Neural cell (in vitro differentiated cells): ENCODE measurements around the gene SAMD8. TPM values are rescaled to one million over a fixed set of nuclear protein-coding genes. Genes with fewer than 3 reads are reported as not detected.

Source experiments
- H2AFZ ChIP-seq: fragments of 200-600, 300-800 bp; sonication (generic), shearing (Covaris generic); 2 replicates; pipeline ENCODE4 v1.6.0; 2014; ENCODE audit warnings: low read depth, mild to moderate bottlenecking, antibody characterized with exemption, low read length, moderate library complexity
- H3F3A ChIP-seq: fragments of 200-600 bp; shearing (Covaris generic); 2 replicates; pipeline ENCODE4 v1.6.1; 2016; ENCODE audit warnings: mild to moderate bottlenecking, moderate library complexity, mixed read lengths, antibody characterized with exemption, low read length; ENCODE audit not compliant: insufficient read depth, poor library complexity, severe bottlenecking
- H3K27ac ChIP-seq: fragments of 200-600, 300-800 bp; sonication (generic), shearing (Covaris generic); 2 replicates; pipeline ENCODE4 v1.5.1; 2014; ENCODE audit warnings: mild to moderate bottlenecking, low read length, moderate library complexity
- H3K27me3 ChIP-seq: fragments of 300-800, 200-600 bp; sonication (generic), shearing (Covaris generic); 2 replicates; pipeline ENCODE4 v1.6.0; 2014; ENCODE audit warnings: mild to moderate bottlenecking, low read depth, low read length, moderate library complexity; ENCODE audit not compliant: insufficient read depth
- H3K36me3 ChIP-seq: fragments of 300-800, 200-600 bp; sonication (generic), shearing (Covaris generic); 2 replicates; pipeline ENCODE4 v1.5.1; 2014; ENCODE audit warnings: mild to moderate bottlenecking, antibody characterized with exemption, low read length, moderate library complexity; ENCODE audit not compliant: insufficient read depth
- H3K4me2 ChIP-seq: fragments of 300-800, 200-600 bp; sonication (generic), shearing (Covaris generic); 2 replicates; pipeline ENCODE4 v1.6.0; 2014; ENCODE audit warnings: mild to moderate bottlenecking, low read length
- H3K4me3 ChIP-seq: fragments of 300-800, 200-600 bp; sonication (generic), shearing (Covaris generic); 2 replicates; pipeline ENCODE4 v1.5.1; 2014; ENCODE audit warnings: mild to moderate bottlenecking, low read length, moderate library complexity
- H3K79me2 ChIP-seq: fragments of 200-600 bp; shearing (Covaris generic); replicated peaks from 2 replicates; pipeline ENCODE4 v1.6.0; 2014; ENCODE audit warnings: mild to moderate bottlenecking, low read length, moderate library complexity; ENCODE audit not compliant: insufficient read depth
- H3K9ac ChIP-seq: fragments of 300-800, 200-600 bp; sonication (generic), shearing (Covaris generic); 2 replicates; pipeline ENCODE4 v1.6.1; 2016; ENCODE audit warnings: mild to moderate bottlenecking, low read length, mixed read lengths
- H3K9me2 ChIP-seq: fragments of 200-600 bp; shearing (Covaris generic); 2 replicates; pipeline ENCODE4 v1.6.1; 2016; ENCODE audit warnings: mild to moderate bottlenecking, low read length, mixed read lengths; ENCODE audit not compliant: insufficient read depth
- H3K9me3 ChIP-seq: fragments of 200-600, 300-800 bp; sonication (generic), shearing (Covaris generic); 2 replicates; pipeline ENCODE4 v1.6.1; 2016; ENCODE audit warnings: mild to moderate bottlenecking, mixed run types, low read length, moderate library complexity, mixed read lengths
- H4K20me1 ChIP-seq: fragments of 200-600 bp; shearing (Covaris generic); 2 replicates; pipeline ENCODE4 v1.6.1; 2016; ENCODE audit warnings: mild to moderate bottlenecking, mixed run types; ENCODE audit not compliant: insufficient read depth
- EP300 ChIP-seq: fragments of 450-650 bp; conservative IDR thresholded peaks from 2 replicates; pipeline ENCODE4 v1.6.1; 2014; ENCODE audit warnings: antibody characterized with exemption, mild to moderate bottlenecking, moderate library complexity; ENCODE audit not compliant: poor library complexity, severe bottlenecking
- EZH2 ChIP-seq: fragments of 200-600, 300-800 bp; shearing (Covaris generic), sonication (generic); IDR thresholded peaks from 2 replicates; pipeline ENCODE4 v1.6.1; 2014; ENCODE audit warnings: antibody characterized with exemption, low read length, borderline replicate concordance, mild to moderate bottlenecking; ENCODE audit not compliant: insufficient read depth, poor library complexity, severe bottlenecking
- MXI1 ChIP-seq: fragments of 450-650 bp; conservative IDR thresholded peaks from 2 replicates; pipeline ENCODE4 v1.6.1; 2014; ENCODE audit warnings: antibody characterized with exemption, mild to moderate bottlenecking; ENCODE audit not compliant: poor library complexity, severe bottlenecking
- POLR2AphosphoS5 ChIP-seq: IDR thresholded peaks from 2 replicates; pipeline ENCODE4 v1.6.1; 2012
- RAD21 ChIP-seq: fragments of 450-650 bp; conservative IDR thresholded peaks from 2 replicates; pipeline ENCODE4 v1.6.1; 2014; ENCODE audit warnings: antibody characterized with exemption, mild to moderate bottlenecking, moderate library complexity
- SMC3 ChIP-seq: fragments of 450-650 bp; conservative IDR thresholded peaks from 2 replicates; pipeline ENCODE4 v1.6.1; 2014; ENCODE audit warnings: antibody characterized with exemption, mild to moderate bottlenecking, moderate library complexity; ENCODE audit not compliant: poor library complexity
- TAF1 ChIP-seq: IDR thresholded peaks from 2 replicates; pipeline ENCODE4 v1.6.1; 2012; ENCODE audit warnings: low read depth
- polyA plus RNA-seq: library from polyadenylated mRNA; depleted of rRNA; stranded (reverse); fragments of >200 nt; gene quantifications from 2 replicates; pipeline ENCODE4 v1.2.3, GENCODE V29; 2014
- TF ChIP-seq, protein P1 (sequence below): fragments of 450-650 bp; IDR thresholded peaks from 2 replicates; pipeline ENCODE4 v1.5.1; 2014; ENCODE audit warnings: antibody characterized with exemption, mild to moderate bottlenecking, moderate library complexity; ENCODE audit not compliant: poor library complexity, severe bottlenecking
- TF ChIP-seq, protein P2 (sequence below): IDR thresholded peaks from 2 replicates; pipeline ENCODE4 v1.6.1; 2012; ENCODE audit warnings: borderline replicate concordance

The SAMD8 gene
- polyA plus RNA-seq, 1 donor from 2014 or later = 32.9 TPM

DNA sequence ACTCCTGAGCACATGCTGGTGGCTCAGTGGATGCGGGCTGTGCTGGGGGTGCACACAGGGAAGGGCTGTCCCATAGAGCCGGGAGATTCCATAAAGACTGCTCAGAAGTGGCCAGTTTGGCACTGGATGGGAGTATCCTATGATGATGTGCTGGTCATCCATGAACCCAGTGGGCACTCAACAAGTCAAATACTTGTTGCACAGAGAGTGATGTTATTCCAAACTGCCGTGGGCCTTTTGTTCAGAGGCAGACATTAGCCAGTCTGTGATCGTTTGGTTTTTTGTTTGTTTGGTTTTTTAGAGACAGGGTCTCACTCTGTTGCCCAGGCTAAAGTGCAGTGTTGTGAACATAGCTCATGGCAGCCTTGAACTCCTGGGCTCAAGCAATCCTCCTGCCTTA, 30.9 kb upstream of the SAMD8 start:
- TF ChIP-seq TAF1 = no peak
- no peak for TF ChIP-seq RAD21
- no peak for TF ChIP-seq EZH2
- TF ChIP-seq, protein P1, sequence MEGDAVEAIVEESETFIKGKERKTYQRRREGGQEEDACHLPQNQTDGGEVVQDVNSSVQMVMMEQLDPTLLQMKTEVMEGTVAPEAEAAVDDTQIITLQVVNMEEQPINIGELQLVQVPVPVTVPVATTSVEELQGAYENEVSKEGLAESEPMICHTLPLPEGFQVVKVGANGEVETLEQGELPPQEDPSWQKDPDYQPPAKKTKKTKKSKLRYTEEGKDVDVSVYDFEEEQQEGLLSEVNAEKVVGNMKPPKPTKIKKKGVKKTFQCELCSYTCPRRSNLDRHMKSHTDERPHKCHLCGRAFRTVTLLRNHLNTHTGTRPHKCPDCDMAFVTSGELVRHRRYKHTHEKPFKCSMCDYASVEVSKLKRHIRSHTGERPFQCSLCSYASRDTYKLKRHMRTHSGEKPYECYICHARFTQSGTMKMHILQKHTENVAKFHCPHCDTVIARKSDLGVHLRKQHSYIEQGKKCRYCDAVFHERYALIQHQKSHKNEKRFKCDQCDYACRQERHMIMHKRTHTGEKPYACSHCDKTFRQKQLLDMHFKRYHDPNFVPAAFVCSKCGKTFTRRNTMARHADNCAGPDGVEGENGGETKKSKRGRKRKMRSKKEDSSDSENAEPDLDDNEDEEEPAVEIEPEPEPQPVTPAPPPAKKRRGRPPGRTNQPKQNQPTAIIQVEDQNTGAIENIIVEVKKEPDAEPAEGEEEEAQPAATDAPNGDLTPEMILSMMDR = no peak
- TF ChIP-seq SMC3 = no peak
- TF ChIP-seq EP300 = no peak
- TF ChIP-seq POLR2AphosphoS5 = no peak
- TF ChIP-seq MXI1 = no peak
- Histone ChIP-seq H3K9me3 (no peaks in the 10 kb centered on the region), H3K79me2 (no peaks in the 10 kb centered on the region), H3K4me3 (no peak overlapping the region), H3K36me3 (no peaks in the 10 kb centered on the region), H3K9me2 (no peaks in the 10 kb centered on the region), H3F3A (no peaks in the 10 kb centered on the region), H3K27ac (no peak overlapping the region), H3K4me2 (no peak overlapping the region), H4K20me1 (no peaks in the 10 kb centered on the region), H3K27me3 (no peaks in the 10 kb centered on the region), H2AFZ (no peak overlapping the region), H3K9ac (no peak overlapping the region)

- no peak overlapping the region for H3K9ac ChIP-seq
- no peaks in the 10 kb centered on the region for H3K9me3 ChIP-seq
- no peaks in the 10 kb centered on the region for H3K27me3 ChIP-seq
- no peak overlapping the region for H3K4me3 ChIP-seq
- no peaks in the 10 kb centered on the region for H4K20me1 ChIP-seq
- H3K36me3 ChIP-seq = no peaks in the 10 kb centered on the region
- H3K79me2 ChIP-seq = no peaks in the 10 kb centered on the region
- no peak overlapping the region for H2AFZ ChIP-seq
- H3K4me2 ChIP-seq = no peak overlapping the region
- H3K9me2 ChIP-seq = no peaks in the 10 kb centered on the region
- H3K27ac ChIP-seq = no peak overlapping the region
- TF ChIP-seq RAD21 (no peak), SMC3 (no peak), EZH2 (no peak), TAF1 (no peak), MXI1 (no peak), POLR2AphosphoS5 (no peak)
- TF ChIP-seq, protein P1 = no peak
- H3F3A ChIP-seq = no peaks in the 10 kb centered on the region
Measured at GRCh38 chr10:75081379-75081778, 30.1 kb upstream of the SAMD8 start.

GRCh38 chr10:75083972-75084833, 27.3 kb upstream of the SAMD8 start:
- Histone ChIP-seq H3K4me2 (no peak overlapping the region), H4K20me1 (no peaks in the 10 kb centered on the region), H3K79me2 (no peaks in the 10 kb centered on the region), H3K36me3 (no peaks in the 10 kb centered on the region), H3K9ac (no peak overlapping the region), H3K27me3 (no peaks in the 10 kb centered on the region), H3K4me3 (no peak overlapping the region), H3F3A (no peaks in the 10 kb centered on the region), H3K9me3 (no peaks in the 10 kb centered on the region), H3K9me2 (no peaks in the 10 kb centered on the region), H2AFZ (no peak overlapping the region), H3K27ac (no peak overlapping the region)
- TF ChIP-seq, protein P2, sequence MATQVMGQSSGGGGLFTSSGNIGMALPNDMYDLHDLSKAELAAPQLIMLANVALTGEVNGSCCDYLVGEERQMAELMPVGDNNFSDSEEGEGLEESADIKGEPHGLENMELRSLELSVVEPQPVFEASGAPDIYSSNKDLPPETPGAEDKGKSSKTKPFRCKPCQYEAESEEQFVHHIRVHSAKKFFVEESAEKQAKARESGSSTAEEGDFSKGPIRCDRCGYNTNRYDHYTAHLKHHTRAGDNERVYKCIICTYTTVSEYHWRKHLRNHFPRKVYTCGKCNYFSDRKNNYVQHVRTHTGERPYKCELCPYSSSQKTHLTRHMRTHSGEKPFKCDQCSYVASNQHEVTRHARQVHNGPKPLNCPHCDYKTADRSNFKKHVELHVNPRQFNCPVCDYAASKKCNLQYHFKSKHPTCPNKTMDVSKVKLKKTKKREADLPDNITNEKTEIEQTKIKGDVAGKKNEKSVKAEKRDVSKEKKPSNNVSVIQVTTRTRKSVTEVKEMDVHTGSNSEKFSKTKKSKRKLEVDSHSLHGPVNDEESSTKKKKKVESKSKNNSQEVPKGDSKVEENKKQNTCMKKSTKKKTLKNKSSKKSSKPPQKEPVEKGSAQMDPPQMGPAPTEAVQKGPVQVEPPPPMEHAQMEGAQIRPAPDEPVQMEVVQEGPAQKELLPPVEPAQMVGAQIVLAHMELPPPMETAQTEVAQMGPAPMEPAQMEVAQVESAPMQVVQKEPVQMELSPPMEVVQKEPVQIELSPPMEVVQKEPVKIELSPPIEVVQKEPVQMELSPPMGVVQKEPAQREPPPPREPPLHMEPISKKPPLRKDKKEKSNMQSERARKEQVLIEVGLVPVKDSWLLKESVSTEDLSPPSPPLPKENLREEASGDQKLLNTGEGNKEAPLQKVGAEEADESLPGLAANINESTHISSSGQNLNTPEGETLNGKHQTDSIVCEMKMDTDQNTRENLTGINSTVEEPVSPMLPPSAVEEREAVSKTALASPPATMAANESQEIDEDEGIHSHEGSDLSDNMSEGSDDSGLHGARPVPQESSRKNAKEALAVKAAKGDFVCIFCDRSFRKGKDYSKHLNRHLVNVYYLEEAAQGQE = no peak
- TF ChIP-seq POLR2AphosphoS5 (no peak), EP300 (no peak), EZH2 (no peak), MXI1 (no peak), RAD21 (no peak), SMC3 (no peak), TAF1 (no peak)
- TF ChIP-seq, protein P1 = no peak
